ENCODE results near the gene CEBPG.

The CEBPG gene

DNA sequence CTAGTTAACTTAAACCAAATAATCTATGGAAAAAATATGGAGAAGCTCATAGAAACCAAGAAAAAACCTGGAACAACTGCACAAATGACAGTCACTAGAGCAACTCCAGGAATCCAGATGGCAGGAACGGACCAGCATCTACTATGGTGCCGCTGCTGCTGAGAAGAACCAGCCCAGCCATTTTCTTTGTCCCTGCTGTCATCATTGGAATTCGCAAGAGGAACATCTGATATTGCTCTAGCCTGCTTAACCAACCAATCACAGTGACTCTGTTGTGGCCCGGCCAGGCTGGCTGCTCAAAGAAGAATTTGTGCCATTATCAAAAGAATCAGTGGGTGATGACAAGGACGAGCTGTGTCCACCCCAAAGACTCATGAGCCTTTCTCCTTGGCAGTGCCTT is 38.1 kb upstream of the CEBPG start:
- no peak overlapping the region for H3K27ac ChIP-seq (replicated peaks)
- H3K4me3 ChIP-seq (replicated peaks; ENCODE audit: insufficient read depth, low read length), result no peak overlapping the region
- TF ChIP-seq POLR2AphosphoS5 (IDR thresholded peaks at IDR 0.05; ENCODE audit: low read depth), result no peak
- TF ChIP-seq GABPA (IDR thresholded peaks at IDR 0.05; ENCODE audit: low read depth), result no peak
- TF ChIP-seq, protein P1, sequence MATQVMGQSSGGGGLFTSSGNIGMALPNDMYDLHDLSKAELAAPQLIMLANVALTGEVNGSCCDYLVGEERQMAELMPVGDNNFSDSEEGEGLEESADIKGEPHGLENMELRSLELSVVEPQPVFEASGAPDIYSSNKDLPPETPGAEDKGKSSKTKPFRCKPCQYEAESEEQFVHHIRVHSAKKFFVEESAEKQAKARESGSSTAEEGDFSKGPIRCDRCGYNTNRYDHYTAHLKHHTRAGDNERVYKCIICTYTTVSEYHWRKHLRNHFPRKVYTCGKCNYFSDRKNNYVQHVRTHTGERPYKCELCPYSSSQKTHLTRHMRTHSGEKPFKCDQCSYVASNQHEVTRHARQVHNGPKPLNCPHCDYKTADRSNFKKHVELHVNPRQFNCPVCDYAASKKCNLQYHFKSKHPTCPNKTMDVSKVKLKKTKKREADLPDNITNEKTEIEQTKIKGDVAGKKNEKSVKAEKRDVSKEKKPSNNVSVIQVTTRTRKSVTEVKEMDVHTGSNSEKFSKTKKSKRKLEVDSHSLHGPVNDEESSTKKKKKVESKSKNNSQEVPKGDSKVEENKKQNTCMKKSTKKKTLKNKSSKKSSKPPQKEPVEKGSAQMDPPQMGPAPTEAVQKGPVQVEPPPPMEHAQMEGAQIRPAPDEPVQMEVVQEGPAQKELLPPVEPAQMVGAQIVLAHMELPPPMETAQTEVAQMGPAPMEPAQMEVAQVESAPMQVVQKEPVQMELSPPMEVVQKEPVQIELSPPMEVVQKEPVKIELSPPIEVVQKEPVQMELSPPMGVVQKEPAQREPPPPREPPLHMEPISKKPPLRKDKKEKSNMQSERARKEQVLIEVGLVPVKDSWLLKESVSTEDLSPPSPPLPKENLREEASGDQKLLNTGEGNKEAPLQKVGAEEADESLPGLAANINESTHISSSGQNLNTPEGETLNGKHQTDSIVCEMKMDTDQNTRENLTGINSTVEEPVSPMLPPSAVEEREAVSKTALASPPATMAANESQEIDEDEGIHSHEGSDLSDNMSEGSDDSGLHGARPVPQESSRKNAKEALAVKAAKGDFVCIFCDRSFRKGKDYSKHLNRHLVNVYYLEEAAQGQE (IDR thresholded peaks at IDR 0.05; ENCODE audit: insufficient replicate concordance, low read depth), result no peak
- no peak for TF ChIP-seq SPI1 (IDR thresholded peaks at IDR 0.05; ENCODE audit: borderline replicate concordance, low read depth)
- TF ChIP-seq, protein P2, sequence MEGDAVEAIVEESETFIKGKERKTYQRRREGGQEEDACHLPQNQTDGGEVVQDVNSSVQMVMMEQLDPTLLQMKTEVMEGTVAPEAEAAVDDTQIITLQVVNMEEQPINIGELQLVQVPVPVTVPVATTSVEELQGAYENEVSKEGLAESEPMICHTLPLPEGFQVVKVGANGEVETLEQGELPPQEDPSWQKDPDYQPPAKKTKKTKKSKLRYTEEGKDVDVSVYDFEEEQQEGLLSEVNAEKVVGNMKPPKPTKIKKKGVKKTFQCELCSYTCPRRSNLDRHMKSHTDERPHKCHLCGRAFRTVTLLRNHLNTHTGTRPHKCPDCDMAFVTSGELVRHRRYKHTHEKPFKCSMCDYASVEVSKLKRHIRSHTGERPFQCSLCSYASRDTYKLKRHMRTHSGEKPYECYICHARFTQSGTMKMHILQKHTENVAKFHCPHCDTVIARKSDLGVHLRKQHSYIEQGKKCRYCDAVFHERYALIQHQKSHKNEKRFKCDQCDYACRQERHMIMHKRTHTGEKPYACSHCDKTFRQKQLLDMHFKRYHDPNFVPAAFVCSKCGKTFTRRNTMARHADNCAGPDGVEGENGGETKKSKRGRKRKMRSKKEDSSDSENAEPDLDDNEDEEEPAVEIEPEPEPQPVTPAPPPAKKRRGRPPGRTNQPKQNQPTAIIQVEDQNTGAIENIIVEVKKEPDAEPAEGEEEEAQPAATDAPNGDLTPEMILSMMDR (IDR thresholded peaks at IDR 0.05; ENCODE audit: insufficient read depth, low read length), result no peak
- H3K27me3 ChIP-seq (ENCODE audit: insufficient read depth, poor library complexity, severe bottlenecking), result no peaks in the 10 kb centered on the region
- no peak for DNase-seq (ENCODE audit: low read depth in 1 of 2, low spot score in 1 of 2)

DNA sequence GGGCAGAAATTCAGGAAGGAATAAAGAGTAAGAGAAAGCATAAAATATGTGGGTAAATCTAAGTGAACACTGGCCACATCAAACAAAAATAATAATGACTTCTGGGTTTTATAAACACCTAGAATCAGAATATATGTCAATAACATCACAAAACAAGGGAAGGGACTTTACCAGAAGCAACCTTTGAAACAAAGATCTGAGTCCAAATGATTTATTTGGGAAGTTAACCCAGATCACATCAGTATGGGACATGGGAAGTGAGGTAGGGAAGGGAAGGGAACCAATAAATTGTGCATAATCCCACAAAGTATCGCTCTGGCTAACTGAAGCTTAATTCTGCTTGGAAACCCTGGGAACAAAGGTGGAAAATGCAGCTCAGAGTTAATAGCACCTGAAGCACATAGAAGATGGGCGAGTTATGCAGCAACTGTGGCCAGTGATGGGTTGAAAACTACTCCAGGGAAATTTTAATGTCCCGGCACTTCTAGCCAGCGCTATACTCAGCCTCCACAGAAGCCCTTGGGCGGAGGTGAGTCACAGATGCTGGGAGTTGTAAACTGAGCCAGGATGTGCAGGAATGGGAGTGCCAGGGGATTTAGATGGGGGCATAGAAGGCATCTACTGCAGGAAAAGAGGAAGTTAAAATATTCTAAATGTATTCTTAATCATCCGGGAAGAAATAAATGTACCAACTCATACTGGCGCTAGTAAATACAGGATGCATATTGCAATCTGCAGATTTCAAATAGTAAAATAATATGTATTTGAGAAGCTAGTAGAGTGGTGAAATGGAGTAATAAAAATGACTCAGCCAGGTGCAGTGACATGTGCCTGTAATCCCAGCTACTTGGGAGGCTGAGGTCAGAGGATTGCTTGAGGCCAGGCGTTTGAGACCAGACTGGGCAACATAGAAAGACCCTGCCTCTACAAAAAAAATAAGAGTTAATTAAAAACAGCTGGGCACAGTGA is 34.2 kb upstream of the CEBPG start:
- H3K27ac ChIP-seq (replicated peaks), result no peak overlapping the region
- no peaks in the 10 kb centered on the region for H3K27me3 ChIP-seq (ENCODE audit: insufficient read depth, poor library complexity, severe bottlenecking)
- no peak for DNase-seq (ENCODE audit: low read depth in 1 of 2, low spot score in 1 of 2)
- TF ChIP-seq GABPA (IDR thresholded peaks at IDR 0.05; ENCODE audit: low read depth), result no peak
- TF ChIP-seq, protein P2 (IDR thresholded peaks at IDR 0.05; ENCODE audit: insufficient read depth, low read length), result no peak
- TF ChIP-seq SPI1 (IDR thresholded peaks at IDR 0.05; ENCODE audit: borderline replicate concordance, low read depth), result no peak
- no peak for TF ChIP-seq POLR2AphosphoS5 (IDR thresholded peaks at IDR 0.05; ENCODE audit: low read depth)
- no peak overlapping the region for H3K4me3 ChIP-seq (replicated peaks; ENCODE audit: insufficient read depth, low read length)

- DNase-seq (ENCODE audit: low read depth in 1 of 2, low spot score in 1 of 2), result no peak
- H3K27me3 ChIP-seq (ENCODE audit: insufficient read depth, poor library complexity, severe bottlenecking), result no peaks in the 10 kb centered on the region
- no peak overlapping the region for H3K4me3 ChIP-seq (replicated peaks; ENCODE audit: insufficient read depth, low read length)
- H3K27ac ChIP-seq (replicated peaks), result no peak overlapping the region
- TF ChIP-seq SPI1 (IDR thresholded peaks at IDR 0.05; ENCODE audit: borderline replicate concordance, low read depth), result no peak
- TF ChIP-seq, protein P2 (IDR thresholded peaks at IDR 0.05; ENCODE audit: insufficient read depth, low read length), result no peak
- TF ChIP-seq GABPA (IDR thresholded peaks at IDR 0.05; ENCODE audit: low read depth), result no peak
- TF ChIP-seq, protein P1 (IDR thresholded peaks at IDR 0.05; ENCODE audit: insufficient replicate concordance, low read depth), result no peak
- no peak for TF ChIP-seq POLR2AphosphoS5 (IDR thresholded peaks at IDR 0.05; ENCODE audit: low read depth)
These were observed 32.5 kb upstream of the CEBPG start for GRCh38 chr19:33340991-33341390.
